Middle frontal gyrus (tissue), 1 donor: ENCODE data around the gene OAS2.
"Not testable (repeated sequence)": the region's sequence is repeated elsewhere in the genome, so short reads cannot be mapped to it uniquely, and the experiment has no call there.

Experiments used
- DNase-seq: peaks from one replicate; pipeline ENCODE4 v3.0.0-alpha.2; 2015; ENCODE audit warnings: low spot score; ENCODE audit errors: extremely low spot score

The OAS2 gene

DNA sequence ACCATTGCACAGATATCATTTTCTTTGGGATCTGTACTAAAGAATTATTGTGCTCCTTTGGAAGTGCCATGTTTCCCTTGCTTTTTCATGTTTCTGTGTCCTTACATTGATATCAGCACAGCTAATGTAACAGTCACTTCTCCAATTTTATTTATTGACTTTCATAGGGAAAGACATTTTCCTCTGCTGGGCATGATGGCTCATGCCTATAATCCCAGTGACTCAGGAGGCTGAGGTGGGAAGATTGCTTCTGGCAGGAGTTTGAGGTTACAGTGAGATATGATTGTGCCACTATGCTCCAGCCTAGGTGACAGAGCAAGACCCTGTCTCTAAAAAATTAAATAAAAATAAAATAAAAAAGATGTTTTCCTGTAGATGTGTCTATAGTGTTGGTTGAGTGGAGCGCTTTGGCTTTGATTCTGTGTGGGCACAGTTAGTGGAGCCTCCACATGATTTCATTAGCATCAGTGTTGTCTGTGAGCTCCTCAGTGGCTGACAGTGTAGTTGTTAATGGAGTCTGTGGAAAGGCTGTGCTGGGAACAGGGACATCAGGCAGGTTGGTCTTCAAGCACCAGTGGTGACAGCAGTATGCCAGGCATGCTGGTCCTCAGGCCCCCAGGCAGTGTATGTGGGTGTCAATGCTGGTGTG, 7.4 kb downstream of the OAS2 start:
- no peak for DNase-seq

GRCh38 chr12:112986291-112986800, 8.0 kb downstream of the OAS2 start:
- no peak for DNase-seq

DNA sequence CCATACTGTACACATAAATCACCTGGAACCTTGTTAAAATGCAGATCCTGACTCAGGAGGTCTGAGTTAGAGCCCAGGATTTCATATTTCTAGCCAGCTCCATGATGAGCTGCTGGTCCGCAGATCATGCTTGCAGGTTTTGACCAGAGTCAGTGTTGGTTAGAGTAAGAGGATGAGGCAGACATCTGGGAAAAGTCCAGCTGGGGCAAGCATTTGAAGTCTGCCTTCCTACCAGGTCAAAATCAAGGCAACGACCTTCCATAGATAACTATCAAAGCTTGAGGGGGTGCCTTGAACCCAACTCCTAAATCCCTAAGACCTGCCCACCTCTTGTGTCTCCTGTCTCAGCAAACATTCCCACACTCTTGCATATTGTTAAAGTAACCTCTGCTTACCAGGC, 9.2 kb downstream of the OAS2 start:
- no peak for DNase-seq

GRCh38 chr12:112988224-112988623, 9.9 kb downstream of the OAS2 start:
- no peak for DNase-seq

- DNase-seq: not testable (repeated sequence)
Observed at GRCh38 chr12:112988823-112989385, 10.6 kb downstream of the OAS2 start.

DNA sequence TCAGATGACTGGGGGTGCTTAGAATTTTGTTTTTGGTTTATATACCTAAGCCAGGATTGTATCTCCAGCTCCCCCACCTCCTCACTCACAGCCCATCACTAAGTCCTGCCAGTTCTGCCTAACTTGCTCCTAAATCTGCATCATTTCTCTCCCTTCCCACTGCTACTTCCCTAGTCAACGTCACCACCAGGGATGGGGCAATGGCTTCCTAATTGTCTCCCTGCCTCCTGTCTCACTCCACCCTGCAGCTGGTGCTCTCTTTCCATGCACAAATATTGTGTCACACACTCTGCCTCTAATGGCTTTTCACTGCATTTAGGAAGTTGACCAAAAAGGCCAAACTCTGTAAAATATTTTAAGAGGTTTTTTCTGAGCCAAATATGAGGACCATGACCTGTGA, 11.5 kb downstream of the OAS2 start:
- DNase-seq: no peak

- DNase-seq: no peak
Observed at GRCh38 chr12:112992541-112993398, 14.5 kb downstream of the OAS2 start.

DNA sequence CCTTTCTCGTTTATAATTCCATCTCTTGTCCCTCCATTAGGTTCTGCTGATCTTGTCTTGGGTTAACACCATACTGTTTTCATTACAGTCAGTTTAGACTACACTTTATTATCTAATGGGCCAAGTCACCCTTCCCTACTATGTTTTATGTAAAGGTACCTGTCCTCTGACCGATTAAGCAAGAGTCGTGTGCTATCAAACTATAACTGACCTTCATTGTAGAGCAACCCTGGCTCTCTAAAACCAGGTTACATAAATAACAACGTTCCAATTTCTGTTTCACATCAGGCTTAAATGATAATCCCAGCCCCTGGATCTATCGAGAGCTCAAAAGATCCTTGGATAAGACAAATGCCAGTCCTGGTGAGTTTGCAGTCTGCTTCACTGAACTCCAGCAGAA, 16.7 kb downstream of the OAS2 start:
- no peak for DNase-seq

DNA sequence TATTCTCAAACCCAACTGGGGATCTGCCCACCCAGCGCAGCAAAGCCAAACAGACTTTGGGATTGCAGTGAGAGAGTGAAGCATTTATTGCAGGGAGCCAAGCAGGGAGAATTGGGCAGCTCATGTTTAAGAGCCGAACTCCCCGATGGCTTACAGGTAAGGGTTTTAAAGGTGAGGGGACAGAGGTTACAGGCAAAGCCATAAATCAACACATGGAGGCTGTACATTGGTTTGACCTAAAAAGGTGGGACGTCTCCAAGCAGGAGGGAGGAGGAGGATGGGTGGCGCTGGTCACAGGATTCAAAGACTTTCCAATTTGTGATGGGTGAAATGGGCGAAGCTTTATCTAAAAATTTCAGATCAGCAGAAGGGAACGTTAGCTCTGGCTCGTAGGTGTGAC, 18.2 kb downstream of the OAS2 start:
- no peak for DNase-seq

- no peak for DNase-seq
Observed at GRCh38 chr12:112997506-112997905, 19.2 kb downstream of the OAS2 start.

- no peak for DNase-seq
Observed at GRCh38 chr12:112998987-112999767, 20.9 kb downstream of the OAS2 start.

- DNase-seq: no peak
Observed at GRCh38 chr12:113000433-113000832, 22.1 kb downstream of the OAS2 start.

GRCh38 chr12:113002155-113002554, 23.8 kb downstream of the OAS2 start:
- no peak for DNase-seq

- DNase-seq: no peak
Observed at GRCh38 chr12:113002676-113003075, 24.4 kb downstream of the OAS2 start.

DNA sequence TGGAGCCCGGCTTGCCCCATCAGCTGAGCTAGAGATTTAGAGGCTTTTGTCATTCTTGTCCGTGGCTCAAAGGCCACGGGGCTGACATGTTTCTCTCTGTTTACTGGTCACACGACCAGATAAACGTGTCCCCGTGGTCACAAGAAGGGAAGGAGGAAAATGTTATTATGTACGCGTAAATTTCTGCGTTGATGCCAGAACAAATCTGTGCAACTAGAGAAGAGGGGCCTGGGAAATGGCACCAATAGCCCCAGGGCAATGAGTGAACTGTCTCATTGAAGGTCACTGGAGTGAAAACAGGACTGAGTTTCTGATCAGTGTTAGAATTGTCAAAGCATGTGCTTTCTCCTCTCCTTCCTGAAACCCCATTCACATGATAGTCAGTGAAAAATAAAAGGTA, 25.3 kb downstream of the OAS2 start:
- DNase-seq: no peak

DNA sequence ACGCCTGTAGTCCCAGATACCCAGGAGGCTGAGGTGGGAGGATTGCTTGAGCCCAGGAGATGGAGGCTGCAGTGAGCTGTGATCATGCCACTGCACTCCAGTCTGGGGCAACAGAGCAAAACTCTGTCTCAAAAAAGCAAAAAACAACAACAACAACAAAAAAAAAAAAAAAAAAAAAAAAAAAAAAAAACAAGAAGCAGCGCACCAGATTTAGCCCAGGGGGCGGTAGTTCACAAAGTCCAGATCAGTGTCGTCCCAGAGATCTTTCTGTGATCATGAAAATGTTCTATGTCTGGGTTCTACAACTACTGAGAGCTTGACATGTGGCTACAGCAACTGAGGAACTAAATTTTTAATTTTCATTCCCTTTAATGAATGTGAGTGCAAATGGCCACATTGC, 27.4 kb downstream of the OAS2 start:
- no peak for DNase-seq

GRCh38 chr12:113006206-113006605, 27.9 kb downstream of the OAS2 start:
- no peak for DNase-seq

DNA sequence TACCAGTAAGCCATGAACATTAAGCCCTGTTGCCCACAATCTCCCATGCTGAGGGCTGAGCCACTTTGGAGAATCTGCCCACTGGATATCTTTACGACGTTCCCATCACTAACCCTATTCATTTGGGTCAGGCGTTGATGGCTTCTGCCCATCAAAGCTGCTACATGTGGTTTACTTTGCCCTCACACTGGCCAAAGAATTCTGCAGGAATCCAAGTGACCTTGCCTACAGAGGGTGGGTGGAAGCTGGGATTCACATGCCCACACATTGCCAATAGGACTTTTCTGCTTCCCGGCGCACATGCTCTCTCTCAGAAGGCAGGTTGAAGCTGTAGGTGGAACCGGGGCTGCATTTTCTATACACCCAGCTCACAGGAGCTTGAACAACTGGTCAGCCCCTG, 28.3 kb downstream of the OAS2 start:
- DNase-seq: no peak

DNA sequence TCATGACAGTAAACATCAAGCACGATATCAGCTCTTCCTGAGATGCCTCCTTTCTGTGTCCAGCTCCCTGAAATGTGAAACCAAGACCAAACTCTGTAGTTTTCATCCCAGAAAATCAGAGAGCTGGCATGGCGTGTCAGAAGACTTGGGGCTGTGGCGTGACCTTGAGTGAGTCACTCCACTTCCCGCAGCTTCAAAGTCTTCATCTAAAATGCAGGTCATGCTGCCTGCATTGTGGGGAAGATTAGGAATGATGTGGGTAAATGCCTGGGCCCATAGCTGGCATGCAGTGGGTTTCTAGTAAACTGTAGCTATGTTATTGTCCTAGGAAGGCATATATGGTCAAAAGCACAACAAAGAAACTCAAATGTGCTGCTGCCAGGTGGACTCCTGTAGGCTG, 28.8 kb downstream of the OAS2 start:
- DNase-seq: no peak

- no peak for DNase-seq
Observed at GRCh38 chr12:113010701-113011100, 32.4 kb downstream of the OAS2 start.

- DNase-seq: no peak
Observed at GRCh38 chr12:113014565-113014964, 36.2 kb downstream of the OAS2 start.

DNA sequence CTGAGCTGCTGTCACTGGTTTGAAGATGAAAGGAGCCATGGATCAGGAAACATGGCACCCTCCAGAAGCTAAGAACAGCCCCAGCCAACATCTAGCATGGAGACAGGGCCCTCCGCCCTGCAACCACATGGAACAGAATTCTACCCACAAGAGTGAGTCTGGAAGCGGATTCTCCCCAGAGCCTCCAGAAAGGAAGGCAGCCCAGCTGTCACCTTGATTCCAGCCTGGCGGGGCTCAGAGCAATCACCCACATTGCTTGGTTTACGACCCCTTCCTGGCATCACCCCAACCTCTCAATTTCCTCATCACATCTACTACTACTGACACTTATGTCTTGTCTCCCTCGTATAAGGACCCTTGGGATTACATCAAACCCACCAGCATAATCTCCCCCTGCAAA, 38.5 kb downstream of the OAS2 start:
- no peak for DNase-seq
